Stimulated activated CD8-positive, alpha-beta memory T cell treated with anti-CD3 and anti-CD28 coated beads, Interleukin-15, amount 100 ng/mL, for 48 hours (primary cell): ENCODE results near the gene SVOP.
"Not testable (repeated sequence)": the region's sequence is repeated elsewhere in the genome, so short reads cannot be mapped to it uniquely, and the experiment has no call there.

Source experiments
- DNase-seq, 2 donors: peaks; one replicate each; pipeline ENCODE4 v3.0.0-alpha.2; 2020; ENCODE audit warnings: low read depth in 2 of 2

Gene SVOP

GRCh38 chr12:109020796-109021380 is at the start of gene SVOP:
SVOP (minus strand) TSS chr12:109021068; CDS start chr12:109020868, 200 bp downstream.
- DNase-seq, result peak; percentile 4 to 7

- no peak for DNase-seq
Measured at GRCh38 chr12:109069307-109070271, 48.7 kb upstream of the SVOP start.

- no peak for DNase-seq
Measured at GRCh38 chr12:109065853-109066193, 45.0 kb upstream of the SVOP start.

DNA sequence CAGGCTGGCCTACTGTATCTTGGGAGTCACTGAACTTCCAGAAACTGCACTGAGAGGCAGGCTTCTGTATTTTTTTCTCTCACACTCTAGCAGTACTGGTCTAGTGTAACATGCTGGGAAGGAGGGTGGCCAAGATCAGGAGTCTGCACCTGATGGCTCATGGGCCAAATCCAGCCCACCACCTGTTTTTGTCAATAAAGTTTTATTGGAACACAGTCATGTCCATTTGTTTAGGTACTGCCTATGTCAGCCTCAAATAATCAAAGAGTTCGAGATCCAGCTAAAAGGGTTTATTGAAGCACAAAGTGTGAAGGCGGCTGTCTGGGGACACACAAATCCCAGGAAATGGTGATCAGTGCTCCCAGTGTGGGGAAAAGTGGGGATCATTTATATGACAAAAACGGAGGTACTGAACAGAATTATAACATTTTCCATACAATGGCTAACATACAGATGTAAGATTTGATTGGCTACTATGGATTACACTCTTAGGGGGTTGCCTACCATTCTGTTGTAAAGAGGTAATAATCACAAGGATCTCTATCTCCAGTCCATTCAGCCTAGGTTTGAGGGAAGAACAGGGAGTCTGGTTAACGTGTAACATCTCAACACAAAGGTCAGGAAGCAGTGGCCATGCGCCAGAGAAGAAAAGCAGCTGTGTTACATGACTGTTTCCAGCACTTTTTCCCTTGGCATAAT is 44.4 kb upstream of the SVOP start:
- DNase-seq, result no peak

DNA sequence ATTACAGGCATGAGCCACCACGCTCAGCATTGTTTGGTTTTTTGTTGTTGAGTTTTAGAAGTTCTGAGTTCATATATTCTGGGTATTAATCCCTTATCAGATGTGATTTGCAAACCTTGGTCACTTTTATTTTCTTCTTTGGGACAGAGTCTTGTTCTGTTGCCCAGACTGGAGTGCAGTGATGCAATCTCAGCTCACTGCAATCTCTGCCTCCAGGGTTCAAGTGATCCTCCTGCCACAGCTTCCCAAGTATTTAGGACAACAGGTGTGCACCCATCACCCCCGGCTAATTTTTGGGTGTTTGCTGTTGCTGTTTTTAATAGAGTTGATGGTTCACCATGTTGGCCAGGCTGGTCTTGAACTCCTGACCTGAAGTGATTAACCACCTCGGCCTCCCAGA is 43.3 kb upstream of the SVOP start:
- no peak for DNase-seq

DNA sequence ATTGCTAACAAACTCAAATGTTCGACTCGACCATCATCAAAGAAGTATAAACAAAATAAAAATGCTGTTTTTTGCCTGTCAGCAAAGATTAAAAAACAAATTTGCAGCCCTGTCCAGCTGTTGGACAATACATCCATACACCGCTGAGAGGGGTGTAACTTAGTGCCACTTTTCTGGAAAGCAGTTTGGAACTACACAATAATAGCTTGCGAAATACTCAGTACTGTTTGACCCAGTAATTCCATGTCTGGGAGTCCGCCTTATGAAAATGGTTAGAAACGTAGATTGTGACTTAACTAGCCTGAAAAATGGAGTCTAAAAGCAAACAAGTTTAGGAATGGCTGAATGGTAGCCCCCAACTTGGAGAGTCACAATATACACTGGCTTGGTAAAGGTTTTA is 37.9 kb upstream of the SVOP start:
- no peak for DNase-seq

DNA sequence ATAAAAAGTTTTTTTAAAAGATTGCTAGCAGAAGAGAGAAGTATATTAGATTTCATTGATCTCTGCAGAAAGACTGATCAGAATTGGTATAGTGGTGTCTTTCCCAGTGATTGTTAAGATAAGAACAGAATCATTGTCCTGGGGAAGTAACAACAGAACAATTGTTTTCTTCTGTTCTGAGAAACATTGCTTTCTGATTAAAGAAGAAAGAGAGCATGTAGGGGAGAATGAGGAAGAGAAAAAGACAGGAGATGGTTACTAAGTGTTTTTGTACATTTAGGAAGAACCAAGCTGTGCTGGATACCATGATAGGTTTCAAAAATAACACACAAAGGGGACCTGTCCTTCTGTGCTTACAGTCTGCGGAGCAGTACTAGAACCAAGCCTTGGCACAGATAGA is 36.5 kb upstream of the SVOP start:
- no peak for DNase-seq

GRCh38 chr12:109056891-109057290 is 36.0 kb upstream of the SVOP start:
- no peak for DNase-seq

- no peak for DNase-seq
Measured at GRCh38 chr12:109054520-109054919, 33.7 kb upstream of the SVOP start.

GRCh38 chr12:109054124-109054513 is 33.3 kb upstream of the SVOP start:
- not testable (repeated sequence) for DNase-seq

- DNase-seq, result peak in 1 of 2 donors; percentile 9
Measured at GRCh38 chr12:109053382-109054123, 32.7 kb upstream of the SVOP start.

- peak; percentile 71 to 72 for DNase-seq
Measured at GRCh38 chr12:109052414-109053323, 31.8 kb upstream of the SVOP start, which contains the start of gene USP30. USP30 (plus strand) TSS chr12:109052576; CDS start chr12:109052679, 103 bp downstream.

DNA sequence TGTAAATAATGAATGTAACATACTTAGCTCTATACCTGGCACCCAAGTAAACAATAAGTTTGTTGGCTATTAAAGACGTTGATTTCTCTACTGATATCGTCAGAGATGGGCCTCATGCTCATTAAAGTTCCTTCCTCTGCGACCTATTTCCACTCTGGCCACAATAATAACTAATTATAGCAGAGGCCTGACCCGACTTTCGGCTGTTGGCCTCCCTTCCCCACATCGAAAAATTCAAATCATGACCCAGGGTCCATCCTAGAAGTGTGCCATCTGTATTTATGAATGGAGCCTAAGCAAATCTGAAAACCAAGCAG is 31.2 kb upstream of the SVOP start:
- no peak for DNase-seq

GRCh38 chr12:109049794-109050193 is 28.9 kb upstream of the SVOP start:
- not testable (repeated sequence) for DNase-seq

DNA sequence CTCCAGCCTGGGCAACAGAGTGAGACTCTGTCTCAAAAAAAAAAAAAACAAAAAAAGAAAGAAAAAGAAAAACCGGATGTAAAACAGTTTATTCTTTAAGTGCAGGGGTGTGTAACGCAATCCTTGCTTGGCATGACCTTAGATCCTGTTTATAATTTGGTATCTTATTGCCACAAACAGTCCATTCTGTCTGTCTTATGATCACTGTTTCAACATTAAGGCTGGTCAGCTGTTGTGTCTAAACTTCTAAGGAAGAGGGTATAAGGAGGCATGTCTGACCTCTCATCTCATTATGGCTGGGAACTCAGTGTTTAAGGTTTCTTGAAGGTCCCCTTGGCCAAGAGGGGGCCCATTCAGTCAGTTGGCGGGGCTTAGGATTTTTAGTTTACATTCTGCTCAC is 27.8 kb upstream of the SVOP start:
- DNase-seq, result not testable (repeated sequence)

- DNase-seq, result no peak
Measured at GRCh38 chr12:109047081-109047805, 26.4 kb upstream of the SVOP start.

GRCh38 chr12:109044241-109044640 is 23.4 kb upstream of the SVOP start:
- DNase-seq, result no peak

GRCh38 chr12:109036975-109037374 is 16.1 kb upstream of the SVOP start:
- DNase-seq, result no peak

- no peak for DNase-seq
Measured at GRCh38 chr12:109033239-109034196, 12.7 kb upstream of the SVOP start.
